BJ (cell line): Measurements from ENCODE around the gene PRKACA. TPM values are rescaled to one million over a fixed set of nuclear protein-coding genes. Genes with fewer than 3 reads are reported as not detected.

ENCODE experiments used
- CTCF ChIA-PET: fragments of 350-600 bp; formaldehyde crosslinking; extraction: SDS; loops from one replicate; lab custom pipeline; 2021; ENCODE audit warnings: antibody characterized with exemption, inconsistent platforms; lab: Yijun Ruan, JAX
- POLR2A ChIA-PET: fragments of 300-600 bp; sonication (Branson Sonifier 250); formaldehyde crosslinking; extraction: SDS; loops from one replicate; lab custom pipeline; 2021; ENCODE audit warnings: antibody characterized with exemption; lab: Charles Lee
- DNase-seq: peaks from one replicate; pipeline ENCODE4 v3.0.0-alpha.2; 2011; ENCODE audit warnings: low read depth
- H3K27me3 ChIP-seq: 2 replicates; pipeline ENCODE4 v1.6.0; 2011; ENCODE audit warnings: low read length; ENCODE audit not compliant: control insufficient read depth, insufficient read depth
- H3K36me3 ChIP-seq: 2 replicates; pipeline ENCODE4 v1.5.1; 2011; ENCODE audit warnings: low read length; ENCODE audit not compliant: control insufficient read depth, insufficient read depth
- H3K4me3 ChIP-seq: 2 replicates; pipeline ENCODE4 v1.5.1; 2011; ENCODE audit warnings: low read depth, mild to moderate bottlenecking, control low read depth, low read length
- CTCF ChIP-seq: IDR thresholded peaks from 2 replicates; pipeline ENCODE4 v1.5.1; 2011; ENCODE audit warnings: low read depth, mild to moderate bottlenecking, control low read depth, inconsistent platforms, low read length, moderate library complexity; ENCODE audit not compliant: insufficient read depth
- polyA plus RNA-seq: library from polyadenylated mRNA; depleted of rRNA; stranded (reverse); fragments of >200 nt; gene quantifications from 2 replicates; pipeline ENCODE4 v1.2.3, GENCODE V29; 2011

Gene PRKACA
- polyA plus RNA-seq, 1 experiment: 35.4 TPM

DNA sequence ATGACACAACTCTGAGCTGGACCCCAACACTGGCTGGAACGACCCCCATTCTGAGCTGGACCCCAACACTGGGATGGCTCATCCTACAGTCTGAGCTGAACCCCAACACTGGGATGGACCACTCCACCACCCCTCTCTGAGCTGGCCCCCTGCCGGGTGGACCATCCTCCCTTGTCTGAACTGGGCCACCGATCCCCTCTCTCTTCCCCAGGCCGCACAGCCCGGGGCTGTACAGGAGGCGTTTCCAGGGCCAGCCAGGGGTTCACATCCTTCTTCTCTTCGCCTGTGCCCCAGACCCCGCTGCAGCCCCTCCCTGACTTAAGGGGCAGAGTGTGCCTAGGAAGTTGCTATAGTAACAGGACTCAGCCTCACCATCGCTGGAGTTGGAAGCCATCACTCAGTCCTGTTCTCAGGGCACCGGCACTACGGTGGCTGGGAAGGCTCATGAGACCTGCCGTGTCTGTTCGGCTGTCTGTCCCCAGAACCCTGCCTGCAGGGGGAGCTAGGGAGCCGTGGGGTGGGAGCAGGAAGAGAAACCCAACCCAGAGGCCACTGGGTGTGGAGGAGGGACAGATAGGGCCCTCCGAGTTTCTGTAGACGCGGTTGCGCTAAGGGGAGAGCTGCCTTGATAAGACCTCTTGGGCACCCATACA is 3.7 kb downstream of the PRKACA start:
- no peak overlapping the region for H3K4me3 ChIP-seq
- ChIA-PET CTCF (interaction anchor here (1.1 to 2.7 kb wide), 7 partner anchors 8 to 53 kb away, joined by 3 to 7 read pairs (median 5); partner anchors contain the start of gene ASF1B), POLR2A (interaction anchor here (0.6 kb wide), 1 partner anchor 1147 kb away, joined by 3 read pairs; no protein-coding TSS in a partner anchor)
- no peak for DNase-seq
- H3K36me3 ChIP-seq: no peaks in the 10 kb centered on the region
- no peaks in the 10 kb centered on the region for H3K27me3 ChIP-seq
- peak; percentile 8; the same call in 1 of the 2 replicates for TF ChIP-seq CTCF

DNA sequence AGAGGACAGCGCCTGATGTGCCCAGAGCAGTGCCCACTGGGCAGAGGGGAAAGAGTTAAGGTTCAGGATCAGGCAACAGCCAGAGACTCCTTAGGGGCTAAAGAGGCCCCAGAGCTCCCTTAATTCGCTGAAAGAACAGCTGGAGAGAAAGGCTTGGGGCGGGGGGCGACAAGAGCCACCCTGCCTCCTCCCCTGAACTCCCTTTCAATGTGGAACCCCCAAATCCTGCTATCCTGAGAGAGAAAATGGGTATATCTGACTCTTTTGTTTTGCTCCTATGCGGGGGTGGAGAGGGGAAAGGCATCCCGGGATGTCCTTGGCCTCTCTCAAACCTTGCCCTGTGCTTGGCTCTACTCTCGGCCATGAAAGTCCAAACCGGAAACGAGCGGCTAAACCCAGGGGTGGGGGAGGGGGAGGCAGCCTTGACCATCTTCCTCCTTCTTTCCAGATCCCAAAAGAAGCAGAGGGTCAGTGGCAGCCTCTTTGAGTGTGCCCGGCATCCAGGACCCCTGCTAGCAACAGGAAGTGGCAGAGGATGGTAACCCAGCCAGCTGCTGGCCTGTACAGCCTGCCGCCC is 4.7 kb downstream of the PRKACA start:
- no peak for DNase-seq
- no peak overlapping the region for H3K4me3 ChIP-seq
- no peak for TF ChIP-seq CTCF
- H3K27me3 ChIP-seq: no peaks in the 10 kb centered on the region
- no peaks in the 10 kb centered on the region for H3K36me3 ChIP-seq
- POLR2A ChIA-PET: no interaction called here
- CTCF ChIA-PET: interaction anchor here (1.2 to 2.2 kb wide), 5 partner anchors 9 to 40 kb away, joined by 3 to 7 read pairs (median 4); partner anchors contain the start of genes ASF1B and MISP3

DNA sequence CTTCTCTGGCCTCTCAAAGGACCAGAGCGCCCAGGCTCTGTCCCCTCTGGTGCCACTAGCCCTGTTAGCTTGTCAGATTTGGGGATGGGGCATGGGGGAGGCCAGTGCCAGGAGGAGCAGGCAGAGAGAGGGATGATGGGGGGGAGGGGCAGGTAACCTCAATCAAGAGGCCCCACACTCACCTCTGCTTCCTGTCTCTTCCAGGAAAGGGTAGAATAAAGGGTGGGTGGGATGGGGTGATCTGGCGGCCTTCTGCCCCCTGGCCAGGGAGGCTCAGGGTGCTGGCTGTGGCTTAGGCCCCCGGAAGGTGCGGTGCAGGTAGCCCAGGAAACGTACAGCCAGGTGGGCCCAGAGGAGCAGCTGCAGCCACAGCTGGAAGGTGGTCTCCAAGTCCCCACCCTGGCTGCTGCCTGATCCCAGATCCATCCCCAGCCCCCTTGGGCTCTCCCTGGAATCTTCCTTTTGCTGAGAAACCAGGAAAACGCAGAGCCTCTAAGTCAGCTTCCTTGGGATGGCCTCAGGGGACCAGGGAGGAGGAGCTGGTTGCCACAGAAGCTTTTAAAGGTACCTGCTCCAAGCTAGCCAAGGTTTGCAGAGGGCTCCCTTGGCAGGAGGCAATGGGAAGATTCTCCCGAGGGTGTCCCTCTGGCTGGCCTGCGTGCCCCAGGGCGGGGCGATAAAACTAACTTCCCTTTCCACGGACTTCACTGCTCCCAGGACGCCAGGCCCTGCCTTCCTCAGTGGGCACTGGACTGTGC is 5.3 kb downstream of the PRKACA start:
- no peaks in the 10 kb centered on the region for H3K36me3 ChIP-seq
- CTCF ChIA-PET: interaction anchor here (1.2 to 1.5 kb wide), 3 partner anchors 9 to 40 kb away, joined by 3 to 4 read pairs (median 4); partner anchors contain the start of genes ASF1B and MISP3
- no peak for DNase-seq
- H3K27me3 ChIP-seq: no peaks in the 10 kb centered on the region
- no peak overlapping the region for H3K4me3 ChIP-seq
- POLR2A ChIA-PET: interaction anchor here (0.6 kb wide), 1 partner anchor 385 kb away, joined by 6 read pairs; no protein-coding TSS in a partner anchor
- no peak for TF ChIP-seq CTCF

GRCh38 chr19:14111486-14111885 is 6.1 kb downstream of the PRKACA start:
- Histone ChIP-seq H3K27me3 (no peaks in the 10 kb centered on the region), H3K36me3 (0 out of 2 replicates have a peak, but pooled peaks cover 1% of the 10 kb centered on the region), H3K4me3 (no peak overlapping the region)
- ChIA-PET POLR2A (interaction anchor here (0.6 kb wide), 1 partner anchor 384 kb away, joined by 6 read pairs; no protein-coding TSS in a partner anchor), CTCF (interaction anchor here (1.0 to 1.3 kb wide), 3 partner anchors 8 to 25 kb away, joined by 3 to 4 read pairs (median 3); partner anchors contain the start of gene ASF1B)
- no peak for DNase-seq
- no peak for TF ChIP-seq CTCF
